ENCODE data around the gene PTP4A1. TPM values are rescaled to one million over a fixed set of nuclear protein-coding genes. Genes with fewer than 3 reads are reported as not detected.
"Not testable (repeated sequence)": the region's sequence is repeated elsewhere in the genome, so short reads cannot be mapped to it uniquely, and the experiment has no call there.

Gene PTP4A1
- total RNA-seq, 1 donor: 24.2 TPM

- Histone ChIP-seq H3K27ac (ENCODE audit: low read depth, low read length) (no peak overlapping the region), H3K79me2 (ENCODE audit: insufficient read depth, low read length) (peaks cover 16% of the 10 kb centered on the region), H4K20me1 (ENCODE audit: insufficient read depth, low read length) (peaks cover 22% of the 10 kb centered on the region), H2AFZ (ENCODE audit: low read length) (no peak overlapping the region), H3K27me3 (ENCODE audit: insufficient read depth, low read length) (no peaks in the 10 kb centered on the region), H3K9me3 (ENCODE audit: low read depth, low read length) (no peaks in the 10 kb centered on the region), H3K4me2 (ENCODE audit: insufficient read depth, low read length) (no peak overlapping the region), H3K4me1 (ENCODE audit: insufficient read depth, low read length) (no peaks in the 10 kb centered on the region), H3K4me3 (ENCODE audit: insufficient read depth, low read length) (no peak overlapping the region), H3K36me3 (ENCODE audit: insufficient read depth, low read length) (peaks cover 67% of the 10 kb centered on the region)
- DNase-seq (ENCODE audit: insufficient read length, low spot score, missing footprints): no peak
- no peak for TF ChIP-seq CTCF (IDR thresholded peaks at IDR 0.05; ENCODE audit: extremely low read depth, low read depth, low read length)
Measured at GRCh38 chr6:63581355-63582013, 9.2 kb downstream of the PTP4A1 start.

GRCh38 chr6:63582579-63583231 lies 10.4 kb downstream of the PTP4A1 start:
- Histone ChIP-seq H3K4me1 (ENCODE audit: insufficient read depth, low read length) (no peaks in the 10 kb centered on the region), H3K4me3 (ENCODE audit: insufficient read depth, low read length) (no peak overlapping the region), H2AFZ (ENCODE audit: low read length) (no peak overlapping the region), H3K4me2 (ENCODE audit: insufficient read depth, low read length) (no peak overlapping the region), H4K20me1 (ENCODE audit: insufficient read depth, low read length) (peaks cover 13% of the 10 kb centered on the region), H3K27ac (ENCODE audit: low read depth, low read length) (no peak overlapping the region), H3K27me3 (ENCODE audit: insufficient read depth, low read length) (no peaks in the 10 kb centered on the region), H3K9me3 (ENCODE audit: low read depth, low read length) (no peaks in the 10 kb centered on the region), H3K36me3 (ENCODE audit: insufficient read depth, low read length) (peaks cover 55% of the 10 kb centered on the region), H3K79me2 (ENCODE audit: insufficient read depth, low read length) (peaks cover 5% of the 10 kb centered on the region)
- no peak for TF ChIP-seq CTCF (IDR thresholded peaks at IDR 0.05; ENCODE audit: extremely low read depth, low read depth, low read length)
- no peak for DNase-seq (ENCODE audit: insufficient read length, low spot score, missing footprints)

GRCh38 chr6:63584125-63584514 lies 11.8 kb downstream of the PTP4A1 start:
- TF ChIP-seq CTCF (IDR thresholded peaks at IDR 0.05; ENCODE audit: extremely low read depth, low read depth, low read length): no peak
- Histone ChIP-seq H3K4me3 (ENCODE audit: insufficient read depth, low read length) (no peak overlapping the region), H3K27me3 (ENCODE audit: insufficient read depth, low read length) (no peaks in the 10 kb centered on the region), H3K36me3 (ENCODE audit: insufficient read depth, low read length) (peaks cover 43% of the 10 kb centered on the region), H2AFZ (ENCODE audit: low read length) (no peak overlapping the region), H4K20me1 (ENCODE audit: insufficient read depth, low read length) (peaks cover 13% of the 10 kb centered on the region), H3K79me2 (ENCODE audit: insufficient read depth, low read length) (no peaks in the 10 kb centered on the region), H3K4me1 (ENCODE audit: insufficient read depth, low read length) (no peaks in the 10 kb centered on the region), H3K9me3 (ENCODE audit: low read depth, low read length) (no peaks in the 10 kb centered on the region), H3K4me2 (ENCODE audit: insufficient read depth, low read length) (no peak overlapping the region), H3K27ac (ENCODE audit: low read depth, low read length) (no peak overlapping the region)
- no peak for DNase-seq (ENCODE audit: insufficient read length, low spot score, missing footprints)

- Histone ChIP-seq H3K27me3 (ENCODE audit: insufficient read depth, low read length) (no peaks in the 10 kb centered on the region), H3K9me3 (ENCODE audit: low read depth, low read length) (no peaks in the 10 kb centered on the region), H3K4me3 (ENCODE audit: insufficient read depth, low read length) (no peak overlapping the region), H3K4me2 (ENCODE audit: insufficient read depth, low read length) (no peak overlapping the region), H3K4me1 (ENCODE audit: insufficient read depth, low read length) (no peaks in the 10 kb centered on the region), H2AFZ (ENCODE audit: low read length) (no peak overlapping the region), H3K27ac (ENCODE audit: low read depth, low read length) (no peak overlapping the region), H4K20me1 (ENCODE audit: insufficient read depth, low read length) (peaks cover 13% of the 10 kb centered on the region), H3K79me2 (ENCODE audit: insufficient read depth, low read length) (no peaks in the 10 kb centered on the region), H3K36me3 (ENCODE audit: insufficient read depth, low read length) (peaks cover 38% of the 10 kb centered on the region)
- no peak for DNase-seq (ENCODE audit: insufficient read length, low spot score, missing footprints)
- no peak for TF ChIP-seq CTCF (IDR thresholded peaks at IDR 0.05; ENCODE audit: extremely low read depth, low read depth, low read length)
Measured at GRCh38 chr6:63584566-63584965, 12.3 kb downstream of the PTP4A1 start.

- DNase-seq (ENCODE audit: insufficient read length, low spot score, missing footprints); H2AFZ ChIP-seq (ENCODE audit: low read length); H3K27me3 ChIP-seq (ENCODE audit: insufficient read depth, low read length); H3K4me1 ChIP-seq (ENCODE audit: insufficient read depth, low read length); H3K79me2 ChIP-seq (ENCODE audit: insufficient read depth, low read length); H3K4me3 ChIP-seq (ENCODE audit: insufficient read depth, low read length); H3K4me2 ChIP-seq (ENCODE audit: insufficient read depth, low read length); H3K27ac ChIP-seq (ENCODE audit: low read depth, low read length); H4K20me1 ChIP-seq (ENCODE audit: insufficient read depth, low read length); H3K9me3 ChIP-seq (ENCODE audit: low read depth, low read length): not testable (repeated sequence)
- H3K36me3 ChIP-seq (ENCODE audit: insufficient read depth, low read length): peaks cover 27% of the 10 kb centered on the region
Measured at GRCh38 chr6:63585652-63586051, 13.4 kb downstream of the PTP4A1 start.

Data from osteoblast (primary cell).